GM23248 (cell line): Measurements from ENCODE around the gene MEIS2. TPM values are rescaled to one million over a fixed set of nuclear protein-coding genes. Genes with fewer than 3 reads are reported as not detected.
A peak's percentile ranks its signal among the peaks of the same experiment; 100 is the strongest.
"Not testable (repeated sequence)": the region's sequence is repeated elsewhere in the genome, so short reads cannot be mapped to it uniquely, and the experiment has no call there.

ENCODE experiments used
- DNase-seq: peaks from one replicate; pipeline ENCODE4 v3.0.0-alpha.2; 2015
- H2AFZ ChIP-seq: fragments of 200-600 bp; sonication (generic); 2 replicates; pipeline ENCODE4 v1.6.1; 2016; ENCODE audit warnings: antibody characterized with exemption
- H3F3A ChIP-seq: fragments of 200-600 bp; sonication (generic); 2 replicates; pipeline ENCODE4 v1.6.1; 2016; ENCODE audit warnings: mild to moderate bottlenecking, antibody characterized with exemption, mixed run types; ENCODE audit not compliant: insufficient read depth
- H3K27ac ChIP-seq: fragments of 200-600 bp; sonication (generic); 2 replicates; pipeline ENCODE4 v1.5.1; 2016; ENCODE audit warnings: mild to moderate bottlenecking
- H3K27me3 ChIP-seq: fragments of 200-600 bp; sonication (generic); replicated peaks from 2 replicates; pipeline ENCODE4 v1.6.1; 2016; ENCODE audit warnings: mild to moderate bottlenecking; ENCODE audit not compliant: insufficient read depth
- H3K36me3 ChIP-seq: fragments of 200-600 bp; sonication (generic); 2 replicates; pipeline ENCODE4 v1.6.1; 2016; ENCODE audit warnings: low read depth, mild to moderate bottlenecking
- H3K4me1 ChIP-seq: fragments of 200-600 bp; sonication (generic); 2 replicates; pipeline ENCODE4 v1.6.1; 2016; ENCODE audit warnings: mild to moderate bottlenecking; ENCODE audit not compliant: insufficient read depth
- H3K4me2 ChIP-seq: fragments of 200-600 bp; sonication (generic); one replicate; pipeline ENCODE4 v1.6.1; 2016; ENCODE audit warnings: mild to moderate bottlenecking; ENCODE audit not compliant: unreplicated experiment
- H3K4me3 ChIP-seq: fragments of 200-600 bp; sonication (generic); 2 replicates; pipeline ENCODE4 v1.5.1; 2016; ENCODE audit warnings: mild to moderate bottlenecking
- H3K79me2 ChIP-seq: fragments of 200-600 bp; sonication (generic); 2 replicates; pipeline ENCODE4 v1.6.1; 2016; ENCODE audit warnings: mild to moderate bottlenecking; ENCODE audit not compliant: insufficient read depth
- H3K9ac ChIP-seq: fragments of 200-600 bp; sonication (generic); 2 replicates; pipeline ENCODE4 v1.6.1; 2016; ENCODE audit warnings: mild to moderate bottlenecking
- H3K9me2 ChIP-seq: fragments of 200-600 bp; sonication (generic); 2 replicates; pipeline ENCODE4 v1.6.1; 2016; ENCODE audit warnings: mixed run types, mild to moderate bottlenecking, moderate library complexity; ENCODE audit not compliant: insufficient read depth
- H3K9me3 ChIP-seq: fragments of 200-600 bp; sonication (generic); one replicate; pipeline ENCODE4 v1.6.1; 2017; ENCODE audit warnings: low read depth
- H4K20me1 ChIP-seq: fragments of 200-600 bp; sonication (generic); 2 replicates; pipeline ENCODE4 v1.6.0; 2016; ENCODE audit not compliant: insufficient read depth
- EZH2 ChIP-seq: fragments of 200-600 bp; sonication (generic); IDR thresholded peaks from 2 replicates; pipeline ENCODE4 v1.6.1; 2018; ENCODE audit warnings: antibody characterized with exemption, mild to moderate bottlenecking; ENCODE audit not compliant: insufficient read depth, poor library complexity, severe bottlenecking
- EZH2phosphoT487 ChIP-seq: fragments of 200-600 bp; sonication (generic); IDR thresholded peaks from 2 replicates; pipeline ENCODE4 v1.6.1; 2018; ENCODE audit warnings: antibody characterized with exemption, moderate library complexity, mild to moderate bottlenecking, low read depth; ENCODE audit not compliant: insufficient read depth
- WGBS, 2 experiments: methylation state at CpG; one replicate each; pipeline ENCODE4 v1.1.6; 2015 to 2017; ENCODE audit warnings: low lambda C conversion rate in 2 of 2, low coverage in 1 of 2; ENCODE audit errors: missing lambda C conversion rate in 2 of 2; 5-methylcytosine and 5-hydroxymethylcytosine counted together
- in situ Hi-C: fragments of 300-500 bp; cut with MboI; formaldehyde crosslinking; loops from 2 replicates; pipeline ENCODE4 v1.15.0; 2020
- polyA plus RNA-seq: library from polyadenylated mRNA; unstranded; fragments of >200 nt; fragmentation: Nextera tagmentation; extraction: Ambion mirVana; gene quantifications from 2 replicates; pipeline ENCODE4 v1.2.1, GENCODE V29; 2016
- total RNA-seq: library from RNA; depleted of rRNA; stranded (reverse); fragments of >200 nt; shearing (Covaris generic); gene quantifications from 2 replicates; pipeline ENCODE4 v1.2.3, GENCODE V29; 2014

The MEIS2 gene
- total and polyA plus RNA-seq, 2 experiments from 2014 or later, result 23.7 to 24.1 TPM

- H3K9me2 ChIP-seq, result no peaks in the 10 kb centered on the region
- 40 to 53% methylated on average over 5 of the region's 5 CpGs for WGBS, 2 experiments
- H3K27ac ChIP-seq, result no peak overlapping the region
- H3K4me1 ChIP-seq, result no peaks in the 10 kb centered on the region; the same call in 1 of the 2 replicates
- 0 out of 2 replicates have a peak, but pooled peaks cover 9% of the 10 kb centered on the region for H3F3A ChIP-seq
- H3K9ac ChIP-seq, result no peak overlapping the region
- H3K4me3 ChIP-seq, result no peak overlapping the region
- no peaks in the 10 kb centered on the region for H3K9me3 ChIP-seq
- H3K79me2 ChIP-seq, result peaks cover 47% of the 10 kb centered on the region
- DNase-seq, result no peak
- H3K27me3 ChIP-seq, result no peaks in the 10 kb centered on the region
- no peak overlapping the region for H2AFZ ChIP-seq
- in situ Hi-C loops, result no loop called here
- no peaks in the 10 kb centered on the region for H4K20me1 ChIP-seq
- no peak overlapping the region for H3K4me2 ChIP-seq
- TF ChIP-seq EZH2, result no peak
- TF ChIP-seq EZH2phosphoT487, result no peak
- H3K36me3 ChIP-seq, result peaks cover 13% of the 10 kb centered on the region
These were observed 107.9 kb downstream of the MEIS2 start for GRCh38 chr15:36992454-36992853.

- H3K4me1 ChIP-seq, result no peaks in the 10 kb centered on the region; the same call in 1 of the 2 replicates
- H4K20me1 ChIP-seq, result no peaks in the 10 kb centered on the region
- H3K4me3 ChIP-seq, result no peak overlapping the region
- in situ Hi-C loops, result no loop called here
- no peak overlapping the region for H3K4me2 ChIP-seq
- H2AFZ ChIP-seq, result no peak overlapping the region
- H3K27me3 ChIP-seq, result no peaks in the 10 kb centered on the region
- H3K79me2 ChIP-seq, result peaks cover 28% of the 10 kb centered on the region
- DNase-seq, result no peak
- peaks cover 4% of the 10 kb centered on the region for H3K9me3 ChIP-seq
- TF ChIP-seq EZH2, result no peak
- TF ChIP-seq EZH2phosphoT487, result no peak
- H3F3A ChIP-seq, result peaks cover 18% of the 10 kb centered on the region; the same call in 1 of the 2 replicates
- H3K9me2 ChIP-seq, result no peaks in the 10 kb centered on the region
- no peak overlapping the region for H3K9ac ChIP-seq
- no peak overlapping the region for H3K27ac ChIP-seq
- peaks cover 28% of the 10 kb centered on the region; the same call in 1 of the 2 replicates for H3K36me3 ChIP-seq
These were observed 111.4 kb downstream of the MEIS2 start for GRCh38 chr15:36988947-36989346.

- no peak overlapping the region for H3K9ac ChIP-seq
- H3K36me3 ChIP-seq, result peaks cover 36% of the 10 kb centered on the region
- no peak overlapping the region for H3K4me3 ChIP-seq
- H3K4me1 ChIP-seq, result no peaks in the 10 kb centered on the region
- H3K27me3 ChIP-seq, result no peaks in the 10 kb centered on the region
- no peaks in the 10 kb centered on the region for H4K20me1 ChIP-seq
- no peaks in the 10 kb centered on the region for H3K9me2 ChIP-seq
- no peak overlapping the region for H3K27ac ChIP-seq
- H3F3A ChIP-seq, result peaks cover 45% of the 10 kb centered on the region
- in situ Hi-C loops, result no loop called here
- no peak overlapping the region for H2AFZ ChIP-seq
- TF ChIP-seq EZH2 (no peak), EZH2phosphoT487 (no peak)
- H3K79me2 ChIP-seq, result peaks cover 10% of the 10 kb centered on the region; the same call in 1 of the 2 replicates
- H3K4me2 ChIP-seq, result no peak overlapping the region
- peak; percentile 18 for DNase-seq
- peaks cover 7% of the 10 kb centered on the region for H3K9me3 ChIP-seq
These were observed 117.9 kb downstream of the MEIS2 start for GRCh38 chr15:36982430-36982829.

- H2AFZ ChIP-seq, DNase-seq, H3K27ac ChIP-seq, H3K4me3 ChIP-seq, H3K4me1 ChIP-seq, H3K9me3 ChIP-seq, H4K20me1 ChIP-seq, H3K9ac ChIP-seq, H3K27me3 ChIP-seq, H3K9me2 ChIP-seq, in situ Hi-C loops, H3K79me2 ChIP-seq, H3K4me2 ChIP-seq: not testable (repeated sequence)
- Histone ChIP-seq H3F3A (peaks cover 44% of the 10 kb centered on the region), H3K36me3 (peaks cover 27% of the 10 kb centered on the region)
- 98 to 99% methylated on average over 2 of the region's 2 CpGs for WGBS, 2 experiments
These were observed 120.1 kb downstream of the MEIS2 start for GRCh38 chr15:36980281-36980680.

GRCh38 chr15:36978625-36979024, 121.7 kb downstream of the MEIS2 start:
- Histone ChIP-seq H3K27ac (no peak overlapping the region), H3K9me3 (no peaks in the 10 kb centered on the region), H3K36me3 (peaks cover 14% of the 10 kb centered on the region), H3K9ac (no peak overlapping the region), H3K79me2 (peaks cover 5% of the 10 kb centered on the region; the same call in 1 of the 2 replicates), H3K9me2 (no peaks in the 10 kb centered on the region), H3F3A (peaks cover 41% of the 10 kb centered on the region), H3K27me3 (no peaks in the 10 kb centered on the region), H2AFZ (no peak overlapping the region), H3K4me2 (no peak overlapping the region), H3K4me3 (no peak overlapping the region), H4K20me1 (no peaks in the 10 kb centered on the region), H3K4me1 (no peaks in the 10 kb centered on the region)
- 97 to 98% methylated on average over 1 of the region's 1 CpG for WGBS, 2 experiments
- no peak for DNase-seq
- no peak for TF ChIP-seq EZH2
- no peak for TF ChIP-seq EZH2phosphoT487
- in situ Hi-C loops, result no loop called here
